SK-N-SH (cell line): ENCODE measurements around the gene ZNF768. TPM values are rescaled to one million over a fixed set of nuclear protein-coding genes. Genes with fewer than 3 reads are reported as not detected.

Experiments
- CTCF ChIA-PET: fragments of 300-600, 350-600 bp; formaldehyde crosslinking; extraction: SDS; loops from one replicate; lab custom pipeline; 2021; lab: Yijun Ruan, JAX
- POLR2A ChIA-PET: fragments of 350-600 bp; sonication (Branson Sonifier 250); formaldehyde crosslinking; extraction: SDS; loops from one replicate; lab custom pipeline; 2020; ENCODE audit warnings: antibody characterized with exemption, inconsistent platforms; lab: Yijun Ruan, JAX
- DNase-seq: peaks from one replicate; pipeline ENCODE4 v3.0.0; 2012
- H2AFZ ChIP-seq: fragments of 200-600 bp; sonication (generic); 2 replicates; pipeline ENCODE4 v1.8.1; 2016; ENCODE audit warnings: antibody characterized with exemption, mild to moderate bottlenecking, low read depth
- H3F3A ChIP-seq: fragments of 200-600 bp; sonication (generic); replicated peaks from 2 replicates; pipeline ENCODE3; 2016; ENCODE audit warnings: antibody characterized with exemption, mild to moderate bottlenecking; ENCODE audit not compliant: insufficient read depth
- H3K27ac ChIP-seq, 2 experiments: fragments of 200-500 bp in 1 of 2; fragments of 200-600 bp in 1 of 2; sonication (Bioruptor generic) in 1 of 2; sonication (generic), shearing (Covaris generic) in 1 of 2; 2 replicates each; pipeline versions ENCODE4 v1.5.1 to v1.6.1; 2014 to 2016; ENCODE audit warnings: low read depth in 2 of 2, inconsistent platforms in 1 of 2, low read length in 1 of 2, mild to moderate bottlenecking in 1 of 2, mixed read lengths in 1 of 2
- H3K27me3 ChIP-seq: fragments of 200-600 bp; sonication (generic), shearing (Covaris generic); 2 replicates; pipeline ENCODE4 v1.6.1; 2016; ENCODE audit warnings: mixed run types; ENCODE audit not compliant: insufficient read depth
- H3K36me3 ChIP-seq, 2 experiments: fragments of 200-500 bp in 1 of 2; fragments of 200-600 bp in 1 of 2; sonication (Bioruptor generic) in 1 of 2; sonication (generic) in 1 of 2; replicated peaks in 1 of 2; 2 replicates each; pipeline versions ENCODE3 to v1.5.1; 2014 to 2016; ENCODE audit warnings: low read length in 1 of 2, mild to moderate bottlenecking in 1 of 2; ENCODE audit not compliant: insufficient read depth in 2 of 2, control insufficient read depth in 1 of 2
- H3K4me1 ChIP-seq, 2 experiments: fragments of 200-500 bp in 1 of 2; fragments of 200-600 bp in 1 of 2; sonication (Bioruptor generic) in 1 of 2; sonication (generic), shearing (Covaris generic) in 1 of 2; 2 replicates each; pipeline versions ENCODE4 v1.5.1 to v1.6.1; 2014 to 2016; ENCODE audit warnings: low read depth in 1 of 2, low read length in 1 of 2, mixed run types in 1 of 2; ENCODE audit not compliant: insufficient read depth in 2 of 2, control insufficient read depth in 1 of 2
- H3K4me2 ChIP-seq: fragments of 200-600 bp; sonication (generic), shearing (Covaris generic); 2 replicates; pipeline ENCODE4 v1.6.1; 2017; ENCODE audit warnings: mixed run types
- H3K4me3 ChIP-seq, 2 experiments: fragments of 200-500 bp in 1 of 2; fragments of 200-600 bp in 1 of 2; sonication (Bioruptor generic) in 1 of 2; sonication (generic), shearing (Covaris generic) in 1 of 2; 2 replicates each; pipeline versions ENCODE4 v1.5.1 to v1.8.1; 2014 to 2016; ENCODE audit warnings: low read depth in 2 of 2, inconsistent platforms in 1 of 2, low read length in 1 of 2, mild to moderate bottlenecking in 1 of 2, mixed read lengths in 1 of 2, moderate library complexity in 1 of 2
- H3K79me2 ChIP-seq: fragments of 200-600 bp; sonication (generic); 2 replicates; pipeline ENCODE4 v1.8.1; 2017; ENCODE audit warnings: mild to moderate bottlenecking; ENCODE audit not compliant: insufficient read depth
- H3K9ac ChIP-seq: fragments of 200-600 bp; sonication (generic); 2 replicates; pipeline ENCODE4 v1.6.1; 2017; ENCODE audit warnings: mixed run types
- H3K9me2 ChIP-seq: fragments of 200-600 bp; sonication (generic); 2 replicates; pipeline ENCODE4 v1.6.1; 2017; ENCODE audit warnings: mixed run types
- H3K9me3 ChIP-seq: fragments of 200-600 bp; sonication (generic); 2 replicates; pipeline ENCODE4 v1.6.1; 2017; ENCODE audit warnings: mixed run types, mild to moderate bottlenecking, moderate library complexity
- H4K20me1 ChIP-seq: fragments of 200-600 bp; sonication (generic); 2 replicates; pipeline ENCODE4 v1.6.1; 2017; ENCODE audit warnings: mild to moderate bottlenecking, mixed run types; ENCODE audit not compliant: insufficient read depth
- CHD2 ChIP-seq: fragments of 150-350 bp; IDR thresholded peaks from 2 replicates; pipeline ENCODE4 v1.6.1; 2018; ENCODE audit warnings: low read length; ENCODE audit not compliant: partially characterized antibody
- EP300 ChIP-seq, 2 experiments: IDR thresholded peaks; 2 replicates each; pipeline versions ENCODE4 v1.4.0 to v1.6.1; 2012; ENCODE audit warnings: borderline replicate concordance in 1 of 2, low read depth in 1 of 2, low read length in 1 of 2
- EZH2phosphoT487 ChIP-seq: fragments of 200-600 bp; sonication (generic); IDR thresholded peaks from 2 replicates; pipeline ENCODE4 v1.6.1; 2017; ENCODE audit warnings: low read depth, mixed run types, mild to moderate bottlenecking, antibody characterized with exemption, moderate library complexity, borderline replicate concordance
- FOSL2 ChIP-seq: IDR thresholded peaks from 2 replicates; pipeline ENCODE4 v1.4.0; 2012; ENCODE audit warnings: low read depth, mild to moderate bottlenecking, moderate library complexity, borderline replicate concordance
- GABPA ChIP-seq: IDR thresholded peaks from 2 replicates; pipeline ENCODE4 v1.4.0; 2012; ENCODE audit warnings: low read depth, mild to moderate bottlenecking
- IRF3 ChIP-seq: fragments of 150-350 bp; IDR thresholded peaks from 2 replicates; pipeline ENCODE4 v1.6.1; 2016; ENCODE audit warnings: mild to moderate bottlenecking, low read depth, low read length
- MAX ChIP-seq: IDR thresholded peaks from 2 replicates; pipeline ENCODE4 v1.4.0; 2012; ENCODE audit warnings: low read depth
- MEF2A ChIP-seq: IDR thresholded peaks from 2 replicates; pipeline ENCODE4 v1.4.0; 2012; ENCODE audit warnings: low read depth, borderline replicate concordance
- MXI1 ChIP-seq: IDR thresholded peaks from 2 replicates; pipeline ENCODE4 v1.6.1; 2012; ENCODE audit warnings: mild to moderate bottlenecking, low read depth, low read length, improper control_type of control experiment
- PBX3 ChIP-seq: IDR thresholded peaks from 2 replicates; pipeline ENCODE4; 2012
- POLR2AphosphoS5 ChIP-seq: IDR thresholded peaks from 2 replicates; pipeline ENCODE4 v1.6.1; 2012; ENCODE audit warnings: low read depth, low read length
- RAD21 ChIP-seq: IDR thresholded peaks from 2 replicates; pipeline ENCODE4 v1.6.1; 2012; ENCODE audit warnings: mild to moderate bottlenecking, low read length
- RCOR1 ChIP-seq: fragments of 150-350 bp; IDR thresholded peaks from 2 replicates; pipeline ENCODE4 v1.6.1; 2017; ENCODE audit warnings: antibody characterized with exemption, low read length
- SIN3A ChIP-seq: IDR thresholded peaks from 2 replicates; pipeline ENCODE4 v1.6.1; 2012; ENCODE audit warnings: low read depth, mild to moderate bottlenecking, low read length, moderate library complexity, borderline replicate concordance
- YY1 ChIP-seq: IDR thresholded peaks from 2 replicates; pipeline ENCODE4 v1.4.0; 2012; ENCODE audit warnings: low read depth, mild to moderate bottlenecking
- WGBS: methylation state at CpG from one replicate; pipeline ENCODE4 v1.1.6; 2017; ENCODE audit warnings: low lambda C conversion rate; 5-methylcytosine and 5-hydroxymethylcytosine counted together
- polyA plus RNA-seq, 3 experiments: library from polyadenylated mRNA; depleted of rRNA; stranded (reverse); fragments of >200 nt; gene quantifications; 2 replicates each; pipeline ENCODE4 v1.2.3, GENCODE V29; 2012
- TF ChIP-seq, protein P1 (sequence below): IDR thresholded peaks from 2 replicates; pipeline ENCODE4 v1.4.0; 2012; ENCODE audit warnings: low read depth, borderline replicate concordance

Gene ZNF768
- polyA plus RNA-seq, 1 of the 3 experiments (the other 2 are of a cell fraction): 26.0 TPM

DNA sequence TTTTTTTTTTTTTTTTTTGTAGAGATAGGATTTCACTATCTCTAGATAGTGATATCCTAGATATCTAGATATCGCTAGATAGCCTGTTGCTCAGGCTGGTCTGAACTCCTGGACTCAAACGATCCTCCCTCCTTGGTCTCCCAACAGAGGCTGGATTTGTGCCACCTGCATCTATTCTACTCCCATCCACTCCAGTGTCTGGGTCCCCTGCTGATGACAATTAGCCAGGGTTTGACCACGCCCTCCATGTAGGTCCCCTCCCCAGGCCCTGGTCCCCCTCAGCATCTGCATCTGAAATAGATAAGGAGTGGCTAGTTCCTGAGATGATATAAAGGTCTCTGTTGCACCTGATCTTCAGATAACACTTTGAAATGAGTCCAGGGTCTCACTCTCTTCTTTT is 42.9 kb upstream of the ZNF768 start:
- no peak overlapping the region for H3K27ac ChIP-seq
- H3K9me2 ChIP-seq: no peaks in the 10 kb centered on the region
- WGBS: 98% methylated on average over 3 of the region's 3 CpGs
- DNase-seq: no peak
- no peaks in the 10 kb centered on the region for H4K20me1 ChIP-seq
- CTCF ChIA-PET: no interaction called here
- POLR2A ChIA-PET: interaction anchor here (1.1 kb wide), 1 partner anchor 11 kb away, joined by 4 read pairs; the partner anchor contains the start of gene ZNF764
- peaks cover 5 to 12% of the 10 kb centered on the region in 2 experiments; a peak in 1 of 4 replicates for H3K4me1 ChIP-seq
- H3K27me3 ChIP-seq: no peaks in the 10 kb centered on the region
- no peak overlapping the region for H3K4me2 ChIP-seq
- no peak overlapping the region for H2AFZ ChIP-seq
- H3K4me3 ChIP-seq: no peak overlapping the region
- TF ChIP-seq SIN3A: no peak
- TF ChIP-seq RCOR1: no peak
- TF ChIP-seq PBX3: no peak
- no peak for TF ChIP-seq MEF2A
- no peak for TF ChIP-seq YY1
- no peak for TF ChIP-seq GABPA
- TF ChIP-seq CHD2: no peak
- no peak for TF ChIP-seq EP300 (IDR thresholded peaks at IDR 0.05; ENCODE audit: borderline replicate concordance in 1 of 2, low read depth in 1 of 2, low read length in 1 of 2)
- TF ChIP-seq MAX: no peak
- TF ChIP-seq MXI1: no peak
- TF ChIP-seq, protein P1, sequence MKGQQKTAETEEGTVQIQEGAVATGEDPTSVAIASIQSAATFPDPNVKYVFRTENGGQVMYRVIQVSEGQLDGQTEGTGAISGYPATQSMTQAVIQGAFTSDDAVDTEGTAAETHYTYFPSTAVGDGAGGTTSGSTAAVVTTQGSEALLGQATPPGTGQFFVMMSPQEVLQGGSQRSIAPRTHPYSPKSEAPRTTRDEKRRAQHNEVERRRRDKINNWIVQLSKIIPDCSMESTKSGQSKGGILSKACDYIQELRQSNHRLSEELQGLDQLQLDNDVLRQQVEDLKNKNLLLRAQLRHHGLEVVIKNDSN: no peak
- no peak for TF ChIP-seq RAD21
- TF ChIP-seq IRF3: no peak
- TF ChIP-seq EZH2phosphoT487: no peak
- no peak for TF ChIP-seq FOSL2
- TF ChIP-seq POLR2AphosphoS5: no peak
- no peaks in the 10 kb centered on the region for H3K9me3 ChIP-seq
- no peaks in the 10 kb centered on the region; the same call in 1 of the 2 replicates for H3K79me2 ChIP-seq
- no peaks in the 10 kb centered on the region for H3K36me3 ChIP-seq
- H3F3A ChIP-seq: peaks cover 9% of the 10 kb centered on the region
- H3K9ac ChIP-seq: no peak overlapping the region
